Measurements from ENCODE around the gene DNAJB1.

DNA sequence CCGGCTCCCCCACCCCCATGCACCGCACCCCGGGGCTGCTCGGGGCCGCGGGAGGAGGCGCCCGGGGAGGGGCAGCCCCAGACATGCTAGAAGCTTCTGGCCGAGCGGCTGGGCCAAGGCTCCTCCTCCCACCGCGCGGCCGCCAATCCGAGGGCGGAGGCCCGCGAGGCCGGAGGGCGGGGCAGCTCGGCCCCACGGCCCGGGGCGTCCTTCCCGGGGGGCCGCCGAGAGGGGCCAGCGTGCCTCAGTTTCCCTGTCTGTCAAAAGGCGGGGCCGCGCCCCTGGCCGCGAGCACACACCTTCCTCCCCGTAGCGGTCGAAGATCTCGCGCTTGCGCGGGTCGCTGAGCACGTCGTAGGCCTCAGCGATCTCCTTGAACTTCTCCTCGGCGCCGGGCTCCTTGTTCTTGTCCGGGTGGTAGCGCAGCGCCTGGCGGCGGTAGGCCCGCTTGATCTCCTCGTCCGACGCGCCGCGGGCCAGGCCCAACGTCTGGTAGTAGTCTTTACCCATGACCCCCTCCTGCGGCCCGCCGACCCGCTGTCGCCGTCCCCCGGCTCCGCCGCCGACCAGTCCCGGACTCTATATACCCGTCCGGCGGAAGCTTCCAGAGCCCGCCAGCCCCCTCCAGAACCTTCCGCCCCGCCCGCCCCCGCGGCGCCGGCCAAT, at the start of gene DNAJB1:
- TF ChIP-seq, protein P1, sequence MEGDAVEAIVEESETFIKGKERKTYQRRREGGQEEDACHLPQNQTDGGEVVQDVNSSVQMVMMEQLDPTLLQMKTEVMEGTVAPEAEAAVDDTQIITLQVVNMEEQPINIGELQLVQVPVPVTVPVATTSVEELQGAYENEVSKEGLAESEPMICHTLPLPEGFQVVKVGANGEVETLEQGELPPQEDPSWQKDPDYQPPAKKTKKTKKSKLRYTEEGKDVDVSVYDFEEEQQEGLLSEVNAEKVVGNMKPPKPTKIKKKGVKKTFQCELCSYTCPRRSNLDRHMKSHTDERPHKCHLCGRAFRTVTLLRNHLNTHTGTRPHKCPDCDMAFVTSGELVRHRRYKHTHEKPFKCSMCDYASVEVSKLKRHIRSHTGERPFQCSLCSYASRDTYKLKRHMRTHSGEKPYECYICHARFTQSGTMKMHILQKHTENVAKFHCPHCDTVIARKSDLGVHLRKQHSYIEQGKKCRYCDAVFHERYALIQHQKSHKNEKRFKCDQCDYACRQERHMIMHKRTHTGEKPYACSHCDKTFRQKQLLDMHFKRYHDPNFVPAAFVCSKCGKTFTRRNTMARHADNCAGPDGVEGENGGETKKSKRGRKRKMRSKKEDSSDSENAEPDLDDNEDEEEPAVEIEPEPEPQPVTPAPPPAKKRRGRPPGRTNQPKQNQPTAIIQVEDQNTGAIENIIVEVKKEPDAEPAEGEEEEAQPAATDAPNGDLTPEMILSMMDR (conservative IDR thresholded peaks at IDR 0.05; ENCODE audit: low read length): no peak
- no peak for TF ChIP-seq EZH2phosphoT487 (IDR thresholded peaks at IDR 0.05; ENCODE audit: borderline replicate concordance)

Measured in Loucy (cell line).